Measurements from ENCODE around the gene PIM3.

Gene PIM3

GRCh38 chr22:49962012-49962750, 1.6 kb downstream of the PIM3 start:
- TF ChIP-seq GATA3 (IDR thresholded peaks at IDR 0.05; ENCODE audit: low read depth, low read length) (no peak), GATA2 (IDR thresholded peaks at IDR 0.05; ENCODE audit: low read depth, low read length) (no peak)

GRCh38 chr22:49962751-49963646, 2.4 kb downstream of the PIM3 start:
- no peak for TF ChIP-seq GATA3 (IDR thresholded peaks at IDR 0.05; ENCODE audit: low read depth, low read length)
- no peak for TF ChIP-seq GATA2 (IDR thresholded peaks at IDR 0.05; ENCODE audit: low read depth, low read length)

- no peak for TF ChIP-seq GATA3 (IDR thresholded peaks at IDR 0.05; ENCODE audit: low read depth, low read length)
- no peak for TF ChIP-seq GATA2 (IDR thresholded peaks at IDR 0.05; ENCODE audit: low read depth, low read length)
Measured at GRCh38 chr22:49963647-49964026, 3.1 kb downstream of the PIM3 start.

GRCh38 chr22:49964136-49965090, 3.8 kb downstream of the PIM3 start:
- TF ChIP-seq GATA2 (IDR thresholded peaks at IDR 0.05; ENCODE audit: low read depth, low read length) (no peak), GATA3 (IDR thresholded peaks at IDR 0.05; ENCODE audit: low read depth, low read length) (no peak)

GRCh38 chr22:49965091-49966040, 4.8 kb downstream of the PIM3 start:
- no peak for TF ChIP-seq GATA2 (IDR thresholded peaks at IDR 0.05; ENCODE audit: low read depth, low read length)
- no peak for TF ChIP-seq GATA3 (IDR thresholded peaks at IDR 0.05; ENCODE audit: low read depth, low read length)

GRCh38 chr22:49966041-49966773, 5.6 kb downstream of the PIM3 start:
- no peak for TF ChIP-seq GATA2 (IDR thresholded peaks at IDR 0.05; ENCODE audit: low read depth, low read length)
- no peak for TF ChIP-seq GATA3 (IDR thresholded peaks at IDR 0.05; ENCODE audit: low read depth, low read length)

GRCh38 chr22:49966774-49967705, 6.5 kb downstream of the PIM3 start:
- TF ChIP-seq GATA3 (IDR thresholded peaks at IDR 0.05; ENCODE audit: low read depth, low read length): no peak
- TF ChIP-seq GATA2 (IDR thresholded peaks at IDR 0.05; ENCODE audit: low read depth, low read length): no peak

GRCh38 chr22:49967706-49968208, 7.2 kb downstream of the PIM3 start:
- no peak for TF ChIP-seq GATA2 (IDR thresholded peaks at IDR 0.05; ENCODE audit: low read depth, low read length)
- no peak for TF ChIP-seq GATA3 (IDR thresholded peaks at IDR 0.05; ENCODE audit: low read depth, low read length)

- TF ChIP-seq GATA3 (IDR thresholded peaks at IDR 0.05; ENCODE audit: low read depth, low read length) (no peak), GATA2 (IDR thresholded peaks at IDR 0.05; ENCODE audit: low read depth, low read length) (no peak)
Measured at GRCh38 chr22:49968313-49968830, 7.8 kb downstream of the PIM3 start.

- TF ChIP-seq GATA2 (IDR thresholded peaks at IDR 0.05; ENCODE audit: low read depth, low read length) (no peak), GATA3 (IDR thresholded peaks at IDR 0.05; ENCODE audit: low read depth, low read length) (no peak)
Measured at GRCh38 chr22:49968831-49969661, 8.5 kb downstream of the PIM3 start.

All from SH-SY5Y (cell line).